ENCODE results near the gene PROM1.

PROM1 gene

GRCh38 chr4:16119981-16120380 lies 36.2 kb upstream of the PROM1 start:
- no peak overlapping the region for H2BK120ac ChIP-seq (ENCODE audit: low read depth, low read length)
- no peak overlapping the region for H2BK15ac ChIP-seq (ENCODE audit: low read depth, poor library complexity, severe bottlenecking)
- no peaks in the 10 kb centered on the region for H3K79me1 ChIP-seq (replicated peaks; ENCODE audit: low read length, poor library complexity, severe bottlenecking)
- no peak overlapping the region for H3K23ac ChIP-seq (ENCODE audit: low read length in 2 of 2)
- H2AFZ ChIP-seq (ENCODE audit: low read depth, low read length): no peak overlapping the region
- H2AK5ac ChIP-seq (ENCODE audit: low read length, severe bottlenecking): no peak overlapping the region
- H3K4ac ChIP-seq (ENCODE audit: low read depth in 1 of 2, low read length in 2 of 2): no peak overlapping the region
- H4K8ac ChIP-seq (ENCODE audit: low read length): no peak overlapping the region
- H3K4me2 ChIP-seq (ENCODE audit: low read length, poor library complexity, severe bottlenecking): no peak overlapping the region
- H3K27ac ChIP-seq (ENCODE audit: low read length, poor library complexity, severe bottlenecking): no peak overlapping the region
- no peaks in the 10 kb centered on the region for H3K9me3 ChIP-seq (ENCODE audit: control insufficient read depth, low read length)
- H3K27me3 ChIP-seq (ENCODE audit: control insufficient read depth in 1 of 2, insufficient read depth in 1 of 2, low read length in 2 of 2): peaks cover 38 to 80% of the 10 kb centered on the region in 2 experiments
- H3K14ac ChIP-seq (ENCODE audit: low read length in 2 of 2): no peak overlapping the region
- no peak overlapping the region for H3K4me3 ChIP-seq (ENCODE audit: insufficient read depth in 1 of 2, low read depth in 1 of 2, low read length in 2 of 2)
- H3K18ac ChIP-seq (ENCODE audit: low read depth in 1 of 2, low read length in 2 of 2): no peak overlapping the region
- no peaks in the 10 kb centered on the region for H3K36me3 ChIP-seq (ENCODE audit: control insufficient read depth in 1 of 2, insufficient read depth in 2 of 2, low read depth in 1 of 2, low read length in 2 of 2)
- H2BK5ac ChIP-seq (ENCODE audit: low read depth, low read length, poor library complexity, severe bottlenecking): no peak overlapping the region
- no peak overlapping the region for H3K9ac ChIP-seq (ENCODE audit: low read length)
- DNase-seq: no peak
- no peaks in the 10 kb centered on the region for H3K4me1 ChIP-seq (ENCODE audit: control insufficient read depth, insufficient read depth, low read depth, low read length)
- 65% methylated on average over 4 of the region's 4 CpGs for WGBS
- no peak overlapping the region for H4K91ac ChIP-seq (ENCODE audit: low read length)
- H2BK12ac ChIP-seq (ENCODE audit: low read length in 2 of 2): no peak overlapping the region

GRCh38 chr4:16118090-16118489 lies 34.3 kb upstream of the PROM1 start:
- Histone ChIP-seq H3K36me3 (ENCODE audit: control insufficient read depth in 1 of 2, insufficient read depth in 2 of 2, low read depth in 1 of 2, low read length in 2 of 2) (no peaks in the 10 kb centered on the region), H3K79me1 (replicated peaks; ENCODE audit: low read length, poor library complexity, severe bottlenecking) (no peaks in the 10 kb centered on the region), H3K9ac (ENCODE audit: low read length) (no peak overlapping the region), H3K4me2 (ENCODE audit: low read length, poor library complexity, severe bottlenecking) (no peak overlapping the region), H2BK5ac (ENCODE audit: low read depth, low read length, poor library complexity, severe bottlenecking) (no peak overlapping the region), H3K23ac (ENCODE audit: low read length in 2 of 2) (no peak overlapping the region), H4K91ac (ENCODE audit: low read length) (no peak overlapping the region), H4K8ac (ENCODE audit: low read length) (no peak overlapping the region), H2AFZ (ENCODE audit: low read depth, low read length) (no peak overlapping the region), H3K4me1 (ENCODE audit: control insufficient read depth, insufficient read depth, low read depth, low read length) (no peaks in the 10 kb centered on the region), H3K4me3 (ENCODE audit: insufficient read depth in 1 of 2, low read depth in 1 of 2, low read length in 2 of 2) (no peak overlapping the region), H2BK120ac (ENCODE audit: low read depth, low read length) (no peak overlapping the region), H2BK15ac (ENCODE audit: low read depth, poor library complexity, severe bottlenecking) (no peak overlapping the region), H3K27ac (ENCODE audit: low read length, poor library complexity, severe bottlenecking) (no peak overlapping the region), H3K4ac (ENCODE audit: low read depth in 1 of 2, low read length in 2 of 2) (no peak overlapping the region), H3K14ac (ENCODE audit: low read length in 2 of 2) (no peak overlapping the region), H3K9me3 (ENCODE audit: control insufficient read depth, low read length) (no peaks in the 10 kb centered on the region), H2AK5ac (ENCODE audit: low read length, severe bottlenecking) (no peak overlapping the region), H2BK12ac (ENCODE audit: low read length in 2 of 2) (no peak overlapping the region), H3K18ac (ENCODE audit: low read depth in 1 of 2, low read length in 2 of 2) (no peak overlapping the region), H3K27me3 (ENCODE audit: control insufficient read depth in 1 of 2, insufficient read depth in 1 of 2, low read length in 2 of 2) (peaks cover 41 to 85% of the 10 kb centered on the region in 2 experiments)
- WGBS: 83% methylated on average over 2 of the region's 2 CpGs
- DNase-seq: no peak

GRCh38 chr4:16117164-16117563 lies 33.3 kb upstream of the PROM1 start:
- no peak overlapping the region for H3K4me3 ChIP-seq (ENCODE audit: insufficient read depth in 1 of 2, low read depth in 1 of 2, low read length in 2 of 2)
- H3K4me1 ChIP-seq (ENCODE audit: control insufficient read depth, insufficient read depth, low read depth, low read length): no peaks in the 10 kb centered on the region
- WGBS: 84% methylated on average over 3 of the region's 5 CpGs
- H3K36me3 ChIP-seq (ENCODE audit: control insufficient read depth in 1 of 2, insufficient read depth in 2 of 2, low read depth in 1 of 2, low read length in 2 of 2): no peaks in the 10 kb centered on the region
- no peak overlapping the region for H3K23ac ChIP-seq (ENCODE audit: low read length in 2 of 2)
- H3K4me2 ChIP-seq (ENCODE audit: low read length, poor library complexity, severe bottlenecking): no peak overlapping the region
- no peak overlapping the region for H4K8ac ChIP-seq (ENCODE audit: low read length)
- H3K18ac ChIP-seq (ENCODE audit: low read depth in 1 of 2, low read length in 2 of 2): no peak overlapping the region
- H3K79me1 ChIP-seq (replicated peaks; ENCODE audit: low read length, poor library complexity, severe bottlenecking): no peaks in the 10 kb centered on the region
- no peak overlapping the region for H2BK12ac ChIP-seq (ENCODE audit: low read length in 2 of 2)
- peaks cover 31 to 84% of the 10 kb centered on the region in 2 experiments for H3K27me3 ChIP-seq (ENCODE audit: control insufficient read depth in 1 of 2, insufficient read depth in 1 of 2, low read length in 2 of 2)
- no peak overlapping the region for H3K4ac ChIP-seq (ENCODE audit: low read depth in 1 of 2, low read length in 2 of 2)
- no peaks in the 10 kb centered on the region for H3K9me3 ChIP-seq (ENCODE audit: control insufficient read depth, low read length)
- no peak overlapping the region for H3K14ac ChIP-seq (ENCODE audit: low read length in 2 of 2)
- no peak overlapping the region for H2AFZ ChIP-seq (ENCODE audit: low read depth, low read length)
- H2BK5ac ChIP-seq (ENCODE audit: low read depth, low read length, poor library complexity, severe bottlenecking): no peak overlapping the region
- H3K27ac ChIP-seq (ENCODE audit: low read length, poor library complexity, severe bottlenecking): no peak overlapping the region
- no peak overlapping the region for H2AK5ac ChIP-seq (ENCODE audit: low read length, severe bottlenecking)
- DNase-seq: no peak
- H2BK15ac ChIP-seq (ENCODE audit: low read depth, poor library complexity, severe bottlenecking): no peak overlapping the region
- H3K9ac ChIP-seq (ENCODE audit: low read length): no peak overlapping the region
- no peak overlapping the region for H4K91ac ChIP-seq (ENCODE audit: low read length)
- H2BK120ac ChIP-seq (ENCODE audit: low read depth, low read length): no peak overlapping the region

GRCh38 chr4:16116493-16116990 lies 32.7 kb upstream of the PROM1 start:
- Histone ChIP-seq H2BK120ac (ENCODE audit: low read depth, low read length) (no peak overlapping the region), H2BK12ac (ENCODE audit: low read length in 2 of 2) (no peak overlapping the region), H3K18ac (ENCODE audit: low read depth in 1 of 2, low read length in 2 of 2) (no peak overlapping the region), H2AK5ac (ENCODE audit: low read length, severe bottlenecking) (no peak overlapping the region), H2BK5ac (ENCODE audit: low read depth, low read length, poor library complexity, severe bottlenecking) (no peak overlapping the region), H3K4me3 (ENCODE audit: insufficient read depth in 1 of 2, low read depth in 1 of 2, low read length in 2 of 2) (no peak overlapping the region), H3K14ac (ENCODE audit: low read length in 2 of 2) (no peak overlapping the region), H2AFZ (ENCODE audit: low read depth, low read length) (no peak overlapping the region), H4K91ac (ENCODE audit: low read length) (no peak overlapping the region), H3K23ac (ENCODE audit: low read length in 2 of 2) (no peak overlapping the region), H3K4me1 (ENCODE audit: control insufficient read depth, insufficient read depth, low read depth, low read length) (no peaks in the 10 kb centered on the region), H3K27me3 (ENCODE audit: control insufficient read depth in 1 of 2, insufficient read depth in 1 of 2, low read length in 2 of 2) (peaks cover 28 to 84% of the 10 kb centered on the region in 2 experiments), H2BK15ac (ENCODE audit: low read depth, poor library complexity, severe bottlenecking) (no peak overlapping the region), H3K9ac (ENCODE audit: low read length) (no peak overlapping the region), H3K4ac (ENCODE audit: low read depth in 1 of 2, low read length in 2 of 2) (no peak overlapping the region), H3K79me1 (replicated peaks; ENCODE audit: low read length, poor library complexity, severe bottlenecking) (no peaks in the 10 kb centered on the region), H3K27ac (ENCODE audit: low read length, poor library complexity, severe bottlenecking) (no peak overlapping the region), H3K9me3 (ENCODE audit: control insufficient read depth, low read length) (no peaks in the 10 kb centered on the region), H3K4me2 (ENCODE audit: low read length, poor library complexity, severe bottlenecking) (no peak overlapping the region), H3K36me3 (ENCODE audit: control insufficient read depth in 1 of 2, insufficient read depth in 2 of 2, low read depth in 1 of 2, low read length in 2 of 2) (no peaks in the 10 kb centered on the region), H4K8ac (ENCODE audit: low read length) (no peak overlapping the region)
- no peak for DNase-seq
- 65% methylated on average over 3 of the region's 3 CpGs for WGBS
